ENCODE results near the gene PPT2.
"Not testable (repeated sequence)": the region's sequence is repeated elsewhere in the genome, so short reads cannot be mapped to it uniquely, and the experiment has no call there.

The PPT2 gene

DNA sequence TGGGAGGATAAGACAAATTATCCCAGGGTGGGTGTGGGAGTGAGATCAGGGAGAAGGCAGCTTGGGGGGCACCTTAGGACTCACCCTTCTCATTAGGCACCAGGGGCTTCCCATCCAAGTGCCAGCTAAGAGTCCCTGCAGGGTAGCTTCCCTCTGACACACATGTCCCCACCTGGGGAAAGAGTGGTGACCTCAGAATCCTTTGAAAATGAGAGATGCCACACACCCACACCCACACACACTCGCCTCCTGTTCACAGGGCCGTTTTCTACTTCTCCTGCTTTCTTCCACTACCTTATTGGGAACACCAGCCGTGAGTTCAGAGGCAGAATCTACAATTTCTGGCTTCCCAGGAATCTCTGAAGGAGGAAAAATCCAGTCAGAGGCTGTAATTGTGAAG, 29.1 kb downstream of the PPT2 start:
- Histone ChIP-seq H3K4me2 (ENCODE audit: low read depth, low read length) (no peak overlapping the region), H3K9me2 (replicated peaks; ENCODE audit: insufficient read depth, low read length) (no peaks in the 10 kb centered on the region), H3K9ac (ENCODE audit: low read length) (no peak overlapping the region), H3F3A (ENCODE audit: insufficient read depth, low read length) (0 out of 2 replicates have a peak, but pooled peaks cover under 1% of the 10 kb centered on the region), H3K4me3 (ENCODE audit: low read length) (no peak overlapping the region), H3K27me3 (replicated peaks; ENCODE audit: insufficient read depth, low read length) (no peaks in the 10 kb centered on the region), H3K36me3 (replicated peaks; ENCODE audit: insufficient read depth, low read length) (no peaks in the 10 kb centered on the region), H3K27ac (ENCODE audit: low read length) (no peak overlapping the region), H2AFZ (ENCODE audit: low read length) (no peak overlapping the region), H3K4me1 (ENCODE audit: low read length) (peaks cover 5% of the 10 kb centered on the region), H3K79me2 (ENCODE audit: low read length) (peaks cover 8% of the 10 kb centered on the region), H3K9me3 (replicated peaks; ENCODE audit: insufficient read depth, low read length) (no peaks in the 10 kb centered on the region), H4K20me1 (ENCODE audit: insufficient read depth, low read length) (no peaks in the 10 kb centered on the region)
- no peak for DNase-seq
- TF ChIP-seq EZH2 (optimal IDR thresholded peaks at IDR 0.05; ENCODE audit: low read depth, low read length) (no peak), EZH2phosphoT487 (IDR thresholded peaks at IDR 0.05; ENCODE audit: low read length) (no peak), CTCF (IDR thresholded peaks at IDR 0.05; ENCODE audit: low read length) (no peak)

GRCh38 chr6:32183483-32184083, 29.6 kb downstream of the PPT2 start:
- Histone ChIP-seq H3K9ac (ENCODE audit: low read length) (no peak overlapping the region), H3K4me3 (ENCODE audit: low read length) (no peak overlapping the region), H3F3A (ENCODE audit: insufficient read depth, low read length) (no peaks in the 10 kb centered on the region), H3K9me3 (replicated peaks; ENCODE audit: insufficient read depth, low read length) (no peaks in the 10 kb centered on the region), H4K20me1 (ENCODE audit: insufficient read depth, low read length) (no peaks in the 10 kb centered on the region), H3K27me3 (replicated peaks; ENCODE audit: insufficient read depth, low read length) (no peaks in the 10 kb centered on the region), H3K4me2 (ENCODE audit: low read depth, low read length) (no peak overlapping the region), H3K9me2 (replicated peaks; ENCODE audit: insufficient read depth, low read length) (no peaks in the 10 kb centered on the region), H3K79me2 (ENCODE audit: low read length) (peaks cover 9% of the 10 kb centered on the region), H3K4me1 (ENCODE audit: low read length) (peaks cover 5% of the 10 kb centered on the region), H3K36me3 (replicated peaks; ENCODE audit: insufficient read depth, low read length) (no peaks in the 10 kb centered on the region), H3K27ac (ENCODE audit: low read length) (no peak overlapping the region), H2AFZ (ENCODE audit: low read length) (no peak overlapping the region)
- TF ChIP-seq CTCF (IDR thresholded peaks at IDR 0.05; ENCODE audit: low read length) = no peak
- TF ChIP-seq EZH2 (optimal IDR thresholded peaks at IDR 0.05; ENCODE audit: low read depth, low read length) = no peak
- TF ChIP-seq EZH2phosphoT487 (IDR thresholded peaks at IDR 0.05; ENCODE audit: low read length) = no peak
- no peak for DNase-seq

DNA sequence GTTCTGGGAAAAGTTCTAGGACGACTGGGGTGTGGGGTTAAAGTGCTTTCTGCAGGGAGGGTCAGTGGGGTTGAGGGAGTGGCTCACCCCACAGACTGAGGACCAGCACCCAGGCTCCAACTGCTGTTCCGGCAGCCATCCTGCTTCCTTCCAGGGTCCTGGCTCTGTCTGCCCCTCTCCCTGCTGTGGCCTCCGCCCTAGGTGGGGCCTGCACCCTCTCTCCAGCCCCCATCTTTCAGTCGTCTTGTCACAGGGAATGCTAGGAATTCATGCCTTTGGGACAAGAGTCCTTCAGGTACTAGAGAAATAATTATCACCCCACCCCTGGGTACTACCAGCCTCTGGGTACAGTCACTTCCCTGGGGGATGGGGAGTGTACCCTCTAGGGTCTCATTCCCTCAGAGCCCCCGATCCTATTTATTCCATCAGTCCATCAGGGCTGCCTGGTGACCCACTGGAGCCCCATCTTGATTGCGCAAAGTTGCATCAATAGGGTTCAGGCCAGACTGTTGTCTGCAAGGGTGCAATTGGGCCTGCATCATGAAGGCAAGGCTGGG, 30.2 kb downstream of the PPT2 start, which contains the start of gene AGER:
AGER (minus strand) TSS at position 170 of the 557 bp plus-strand sequence; CDS start at position 139, 31 bp downstream.
- TF ChIP-seq CTCF (IDR thresholded peaks at IDR 0.05; ENCODE audit: low read length) (no peak), EZH2phosphoT487 (IDR thresholded peaks at IDR 0.05; ENCODE audit: low read length) (no peak), EZH2 (optimal IDR thresholded peaks at IDR 0.05; ENCODE audit: low read depth, low read length) (no peak)
- H4K20me1 ChIP-seq (ENCODE audit: insufficient read depth, low read length) = no peaks in the 10 kb centered on the region
- no peaks in the 10 kb centered on the region for H3K9me3 ChIP-seq (replicated peaks; ENCODE audit: insufficient read depth, low read length)
- H3K4me3 ChIP-seq (ENCODE audit: low read length) = no peak within 1 kb of the TSS
- H2AFZ ChIP-seq (ENCODE audit: low read length) = no peak within 1 kb of the TSS
- H3K36me3 ChIP-seq (replicated peaks; ENCODE audit: insufficient read depth, low read length) = no peaks in the 10 kb centered on the region
- no peak for DNase-seq
- peaks cover 9% of the 10 kb centered on the region for H3K79me2 ChIP-seq (ENCODE audit: low read length)
- H3K9ac ChIP-seq (ENCODE audit: low read length) = no peak within 1 kb of the TSS
- no peaks in the 10 kb centered on the region for H3K27me3 ChIP-seq (replicated peaks; ENCODE audit: insufficient read depth, low read length)
- peaks cover 1% of the 10 kb centered on the region for H3K4me1 ChIP-seq (ENCODE audit: low read length)
- no peaks in the 10 kb centered on the region for H3F3A ChIP-seq (ENCODE audit: insufficient read depth, low read length)
- H3K4me2 ChIP-seq (ENCODE audit: low read depth, low read length) = no peak within 1 kb of the TSS
- H3K27ac ChIP-seq (ENCODE audit: low read length) = no peak within 1 kb of the TSS
- H3K9me2 ChIP-seq (replicated peaks; ENCODE audit: insufficient read depth, low read length) = no peaks in the 10 kb centered on the region

DNA sequence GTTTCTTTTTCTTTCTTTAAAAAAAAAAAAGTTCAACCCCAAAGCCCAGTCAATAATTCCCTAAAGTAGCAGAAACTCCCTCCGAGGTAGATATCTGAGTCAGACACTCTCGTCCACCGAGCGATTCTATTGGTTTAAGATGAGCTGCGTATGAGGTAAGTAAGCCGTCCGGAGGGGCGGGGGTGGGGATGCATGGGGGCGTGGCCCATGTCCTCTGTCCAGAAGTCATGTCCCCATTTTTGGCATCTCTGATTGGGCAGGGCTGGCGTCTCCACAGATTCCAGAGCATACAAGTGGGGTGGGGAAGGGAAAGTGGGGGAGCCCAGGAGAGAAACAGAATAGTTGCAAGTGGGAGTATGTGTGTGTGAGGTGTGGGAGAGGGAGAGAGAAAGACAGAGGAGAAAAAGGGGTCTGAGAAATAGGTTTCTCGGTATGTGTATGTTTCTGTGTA, 31.8 kb downstream of the PPT2 start:
- H3K27ac ChIP-seq (ENCODE audit: low read length); H3K9ac ChIP-seq (ENCODE audit: low read length); H3K27me3 ChIP-seq (replicated peaks; ENCODE audit: insufficient read depth, low read length); H3K36me3 ChIP-seq (replicated peaks; ENCODE audit: insufficient read depth, low read length); H3K4me2 ChIP-seq (ENCODE audit: low read depth, low read length); H2AFZ ChIP-seq (ENCODE audit: low read length); H3K4me3 ChIP-seq (ENCODE audit: low read length); H3K4me1 ChIP-seq (ENCODE audit: low read length); H4K20me1 ChIP-seq (ENCODE audit: insufficient read depth, low read length); H3F3A ChIP-seq (ENCODE audit: insufficient read depth, low read length); H3K9me3 ChIP-seq (replicated peaks; ENCODE audit: insufficient read depth, low read length); DNase-seq; H3K9me2 ChIP-seq (replicated peaks; ENCODE audit: insufficient read depth, low read length): not testable (repeated sequence)
- peaks cover 13% of the 10 kb centered on the region for H3K79me2 ChIP-seq (ENCODE audit: low read length)

- H3K36me3 ChIP-seq (replicated peaks; ENCODE audit: insufficient read depth, low read length); H3K27ac ChIP-seq (ENCODE audit: low read length); H3K9me3 ChIP-seq (replicated peaks; ENCODE audit: insufficient read depth, low read length); H3K4me2 ChIP-seq (ENCODE audit: low read depth, low read length); H3K9ac ChIP-seq (ENCODE audit: low read length); H3K27me3 ChIP-seq (replicated peaks; ENCODE audit: insufficient read depth, low read length); DNase-seq; H3K4me1 ChIP-seq (ENCODE audit: low read length); H3K4me3 ChIP-seq (ENCODE audit: low read length); H3K9me2 ChIP-seq (replicated peaks; ENCODE audit: insufficient read depth, low read length); H3F3A ChIP-seq (ENCODE audit: insufficient read depth, low read length); H4K20me1 ChIP-seq (ENCODE audit: insufficient read depth, low read length); H2AFZ ChIP-seq (ENCODE audit: low read length): not testable (repeated sequence)
- peaks cover 19% of the 10 kb centered on the region for H3K79me2 ChIP-seq (ENCODE audit: low read length)
These were observed 32.4 kb downstream of the PPT2 start for GRCh38 chr6:32186151-32186840.
